GM13977 (cell line): Measurements from ENCODE around the gene METTL1.
"Not testable (repeated sequence)": the region's sequence is repeated elsewhere in the genome, so short reads cannot be mapped to it uniquely, and the experiment has no call there.

Source experiments
- DNase-seq: peaks from one replicate; pipeline ENCODE4 v3.0.0; 2012; ENCODE audit warnings: low spot score
- CTCF ChIP-seq: IDR thresholded peaks from 2 replicates; pipeline ENCODE4 v1.5.1; 2012; ENCODE audit warnings: mild to moderate bottlenecking, control low read depth; ENCODE audit not compliant: insufficient read depth; ENCODE audit errors: extremely low read depth, missing control alignments
- in situ Hi-C: fragments of 300-500 bp; cut with MboI; formaldehyde crosslinking; loops from one replicate; pipeline ENCODE4 v1.12.0; 2022; ENCODE audit warnings: low sequenced_read_pairs, low pct_unique_long_range_greater_than_20kb, mixed read lengths, inconsistent platforms; ENCODE audit not compliant: unreplicated experiment

Gene METTL1

GRCh38 chr12:57771873-57772428, at the start of gene METTL1:
Gene METTL1, minus strand, starts transcription at chr12:57772105. Its CDS starts 22 bp downstream, at chr12:57772083.
- in situ Hi-C loops: no loop called here
- DNase-seq: peak; percentile 96
- no peak for TF ChIP-seq CTCF

- DNase-seq, in situ Hi-C loops: not testable (repeated sequence)
These were observed 49.1 kb upstream of the METTL1 start for GRCh38 chr12:57821015-57821414.

GRCh38 chr12:57820119-57820518, 48.2 kb upstream of the METTL1 start:
- in situ Hi-C loops, DNase-seq: not testable (repeated sequence)

GRCh38 chr12:57817990-57818331, 46.1 kb upstream of the METTL1 start:
- in situ Hi-C loops, DNase-seq: not testable (repeated sequence)

GRCh38 chr12:57817261-57817989, 45.5 kb upstream of the METTL1 start:
- no peak for TF ChIP-seq CTCF
- DNase-seq: no peak
- in situ Hi-C loops: no loop called here

GRCh38 chr12:57816855-57817151, 44.9 kb upstream of the METTL1 start:
- DNase-seq: no peak
- in situ Hi-C loops: no loop called here
- TF ChIP-seq CTCF: no peak

GRCh38 chr12:57816001-57816854, 44.3 kb upstream of the METTL1 start:
- in situ Hi-C loops: no loop called here
- TF ChIP-seq CTCF: no peak
- DNase-seq: no peak
